HepG2 (cell line): ENCODE measurements around the gene MAGI1.

Source experiments
- AHR ChIP-seq: IDR thresholded peaks from 2 replicates; pipeline ENCODE4 v1.6.1; 2018; ENCODE audit warnings: missing genetic modification reagents, missing compliant biosample characterization
- CTCF ChIP-seq: sonication (generic); formaldehyde crosslinking; IDR thresholded peaks from 2 replicates; pipeline ENCODE4 v1.5.0; 2020; ENCODE audit warnings: mild to moderate bottlenecking, missing genetic modification reagents, moderate library complexity
- NR2F2 ChIP-seq: IDR thresholded peaks from 2 replicates; pipeline ENCODE4 v1.6.1; 2012; ENCODE audit warnings: low read depth, inconsistent platforms, borderline replicate concordance
- POLR2AphosphoS5 ChIP-seq: IDR thresholded peaks from 2 replicates; pipeline ENCODE4 v1.6.1; 2012; ENCODE audit warnings: low read depth, low read length
- TAF15 ChIP-seq: fragments of 200-400 bp; formaldehyde crosslinking; IDR thresholded peaks from one replicate; pipeline ENCODE4 v1.6.1; 2018; ENCODE audit warnings: mild to moderate bottlenecking, low read depth, low read length; ENCODE audit not compliant: poor library complexity, severe bottlenecking
- TP53 ChIP-seq: sonication (generic); formaldehyde crosslinking; conservative IDR thresholded peaks from 2 replicates; pipeline ENCODE4 v1.4.0; 2020; ENCODE audit warnings: missing genetic modification reagents
- ZBTB40 ChIP-seq, 2 experiments: fragments of 450-650 bp in 1 of 2; sonication (generic) in 1 of 2; formaldehyde crosslinking in 1 of 2; IDR thresholded peaks; 2 replicates each; pipeline versions ENCODE4 v1.6.1 to v1.8.0; 2016 to 2022; ENCODE audit warnings: antibody characterized with exemption in 1 of 2, mild to moderate bottlenecking in 1 of 2, missing genetic modification reagents in 1 of 2
- ZC3H4 ChIP-seq: sonication (generic); formaldehyde crosslinking; IDR thresholded peaks from 2 replicates; pipeline ENCODE4 v1.4.0; 2020; ENCODE audit warnings: missing genetic modification reagents, borderline replicate concordance
- TF ChIP-seq, protein P1 (sequence below): sonication (generic); formaldehyde crosslinking; IDR thresholded peaks from 2 replicates; pipeline ENCODE4 v1.4.0; 2020; ENCODE audit warnings: missing genetic modification reagents
- TF ChIP-seq, protein P2 (sequence below): sonication (generic); formaldehyde crosslinking; IDR thresholded peaks from 2 replicates; pipeline ENCODE4 v1.4.0; 2020; ENCODE audit warnings: missing genetic modification reagents
- TF ChIP-seq, protein P3 (sequence below): sonication (generic); formaldehyde crosslinking; conservative IDR thresholded peaks from 2 replicates; pipeline ENCODE4 v1.4.0; 2020; ENCODE audit warnings: missing genetic modification reagents

DNA sequence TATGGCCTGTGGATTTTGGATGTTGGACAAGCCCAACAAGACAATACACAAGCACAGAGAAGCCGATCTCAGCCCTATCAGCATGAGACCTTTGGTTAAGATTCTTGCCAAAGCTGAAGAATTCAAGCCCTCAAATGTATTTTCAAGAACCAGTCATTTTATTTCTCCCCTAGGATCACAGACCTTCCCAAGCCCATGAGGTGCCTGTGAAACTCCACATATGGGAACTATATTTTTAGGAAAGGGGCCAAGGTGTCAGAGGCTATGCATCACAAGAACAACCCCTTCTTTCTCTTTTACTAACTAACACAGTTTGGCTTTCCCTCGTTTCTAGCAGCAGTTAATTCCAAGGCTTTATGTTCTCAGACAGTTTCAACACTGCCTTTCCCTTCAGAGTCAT, 364.5 kb downstream of the MAGI1 start:
- TF ChIP-seq TP53 (CRISPR knock-in tag) (no peak), TAF15 (no peak), POLR2AphosphoS5 (no peak), CTCF (CRISPR knock-in tag) (no peak), AHR (CRISPR knock-in tag) (no peak), NR2F2 (no peak), ZBTB40 (IDR thresholded peaks at IDR 0.05) (no peak), ZBTB40 (CRISPR knock-in tag; IDR thresholded peaks at IDR 0.05) (no peak), ZC3H4 (CRISPR knock-in tag) (no peak)
- TF ChIP-seq, protein P1, sequence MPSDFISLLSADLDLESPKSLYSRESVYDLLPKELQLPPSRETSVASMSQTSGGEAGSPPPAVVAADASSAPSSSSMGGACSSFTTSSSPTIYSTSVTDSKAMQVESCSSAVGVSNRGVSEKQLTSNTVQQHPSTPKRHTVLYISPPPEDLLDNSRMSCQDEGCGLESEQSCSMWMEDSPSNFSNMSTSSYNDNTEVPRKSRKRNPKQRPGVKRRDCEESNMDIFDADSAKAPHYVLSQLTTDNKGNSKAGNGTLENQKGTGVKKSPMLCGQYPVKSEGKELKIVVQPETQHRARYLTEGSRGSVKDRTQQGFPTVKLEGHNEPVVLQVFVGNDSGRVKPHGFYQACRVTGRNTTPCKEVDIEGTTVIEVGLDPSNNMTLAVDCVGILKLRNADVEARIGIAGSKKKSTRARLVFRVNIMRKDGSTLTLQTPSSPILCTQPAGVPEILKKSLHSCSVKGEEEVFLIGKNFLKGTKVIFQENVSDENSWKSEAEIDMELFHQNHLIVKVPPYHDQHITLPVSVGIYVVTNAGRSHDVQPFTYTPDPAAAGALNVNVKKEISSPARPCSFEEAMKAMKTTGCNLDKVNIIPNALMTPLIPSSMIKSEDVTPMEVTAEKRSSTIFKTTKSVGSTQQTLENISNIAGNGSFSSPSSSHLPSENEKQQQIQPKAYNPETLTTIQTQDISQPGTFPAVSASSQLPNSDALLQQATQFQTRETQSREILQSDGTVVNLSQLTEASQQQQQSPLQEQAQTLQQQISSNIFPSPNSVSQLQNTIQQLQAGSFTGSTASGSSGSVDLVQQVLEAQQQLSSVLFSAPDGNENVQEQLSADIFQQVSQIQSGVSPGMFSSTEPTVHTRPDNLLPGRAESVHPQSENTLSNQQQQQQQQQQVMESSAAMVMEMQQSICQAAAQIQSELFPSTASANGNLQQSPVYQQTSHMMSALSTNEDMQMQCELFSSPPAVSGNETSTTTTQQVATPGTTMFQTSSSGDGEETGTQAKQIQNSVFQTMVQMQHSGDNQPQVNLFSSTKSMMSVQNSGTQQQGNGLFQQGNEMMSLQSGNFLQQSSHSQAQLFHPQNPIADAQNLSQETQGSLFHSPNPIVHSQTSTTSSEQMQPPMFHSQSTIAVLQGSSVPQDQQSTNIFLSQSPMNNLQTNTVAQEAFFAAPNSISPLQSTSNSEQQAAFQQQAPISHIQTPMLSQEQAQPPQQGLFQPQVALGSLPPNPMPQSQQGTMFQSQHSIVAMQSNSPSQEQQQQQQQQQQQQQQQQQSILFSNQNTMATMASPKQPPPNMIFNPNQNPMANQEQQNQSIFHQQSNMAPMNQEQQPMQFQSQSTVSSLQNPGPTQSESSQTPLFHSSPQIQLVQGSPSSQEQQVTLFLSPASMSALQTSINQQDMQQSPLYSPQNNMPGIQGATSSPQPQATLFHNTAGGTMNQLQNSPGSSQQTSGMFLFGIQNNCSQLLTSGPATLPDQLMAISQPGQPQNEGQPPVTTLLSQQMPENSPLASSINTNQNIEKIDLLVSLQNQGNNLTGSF = no peak
- TF ChIP-seq, protein P2, sequence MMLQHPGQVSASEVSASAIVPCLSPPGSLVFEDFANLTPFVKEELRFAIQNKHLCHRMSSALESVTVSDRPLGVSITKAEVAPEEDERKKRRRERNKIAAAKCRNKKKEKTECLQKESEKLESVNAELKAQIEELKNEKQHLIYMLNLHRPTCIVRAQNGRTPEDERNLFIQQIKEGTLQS (CRISPR knock-in tag) = no peak
- TF ChIP-seq, protein P3, sequence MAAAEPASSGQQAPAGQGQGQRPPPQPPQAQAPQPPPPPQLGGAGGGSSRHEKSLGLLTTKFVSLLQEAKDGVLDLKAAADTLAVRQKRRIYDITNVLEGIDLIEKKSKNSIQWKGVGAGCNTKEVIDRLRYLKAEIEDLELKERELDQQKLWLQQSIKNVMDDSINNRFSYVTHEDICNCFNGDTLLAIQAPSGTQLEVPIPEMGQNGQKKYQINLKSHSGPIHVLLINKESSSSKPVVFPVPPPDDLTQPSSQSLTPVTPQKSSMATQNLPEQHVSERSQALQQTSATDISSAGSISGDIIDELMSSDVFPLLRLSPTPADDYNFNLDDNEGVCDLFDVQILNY (CRISPR knock-in tag) = no peak
